ENCODE results near the gene ADH6.
"Not testable (repeated sequence)": the region's sequence is repeated elsewhere in the genome, so short reads cannot be mapped to it uniquely, and the experiment has no call there.

The ADH6 gene

DNA sequence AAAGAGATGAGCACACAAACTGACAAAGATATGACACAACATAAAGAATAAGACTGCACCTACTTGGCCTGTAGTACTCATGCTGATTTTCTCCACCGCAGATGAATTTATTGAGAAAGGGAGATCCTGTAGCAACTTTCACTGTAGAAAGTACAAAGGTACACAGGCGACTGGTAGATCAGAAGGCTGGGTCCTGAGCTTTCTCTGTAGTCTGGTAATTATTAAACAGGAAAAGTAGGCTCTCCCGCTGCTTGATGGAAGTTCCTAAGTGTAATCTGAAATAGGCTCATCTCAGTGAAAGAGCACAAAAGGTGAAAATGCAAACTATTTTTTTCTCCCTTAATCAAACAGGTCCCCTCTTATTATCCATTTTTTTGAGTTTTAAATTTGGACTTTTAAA lies at the start of gene ADH6:
Gene ADH6 (minus strand): TSS at position 175 of the 400 bp plus-strand sequence. CDS start 94 bp downstream, at position 81.
- DNase-seq = no peak

- DNase-seq = no peak
Observed at GRCh38 chr4:99264927-99265326, 45.9 kb upstream of the ADH6 start.

- DNase-seq = no peak
Observed at GRCh38 chr4:99252746-99253145, 33.7 kb upstream of the ADH6 start.

DNA sequence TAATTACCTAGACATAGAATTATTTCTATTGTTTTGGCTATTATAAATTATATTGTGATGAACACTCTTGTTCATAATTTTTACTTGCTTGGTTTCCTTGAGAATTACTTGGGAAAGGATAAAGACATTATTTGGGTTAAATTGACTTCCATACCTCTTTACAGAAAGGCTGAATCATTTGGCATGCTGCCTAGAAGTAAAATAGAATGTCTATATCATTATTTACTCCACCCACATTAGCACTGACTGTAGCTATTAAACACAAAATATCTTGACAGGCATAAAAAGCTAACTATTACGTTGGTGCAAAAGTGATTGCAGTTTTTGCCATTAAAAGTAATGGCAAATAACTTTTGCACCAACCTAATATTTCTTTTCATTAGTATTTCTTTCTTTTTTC lies 29.7 kb upstream of the ADH6 start:
- DNase-seq = no peak

- DNase-seq = no peak
Observed at GRCh38 chr4:99235955-99236354, 16.9 kb upstream of the ADH6 start.

DNA sequence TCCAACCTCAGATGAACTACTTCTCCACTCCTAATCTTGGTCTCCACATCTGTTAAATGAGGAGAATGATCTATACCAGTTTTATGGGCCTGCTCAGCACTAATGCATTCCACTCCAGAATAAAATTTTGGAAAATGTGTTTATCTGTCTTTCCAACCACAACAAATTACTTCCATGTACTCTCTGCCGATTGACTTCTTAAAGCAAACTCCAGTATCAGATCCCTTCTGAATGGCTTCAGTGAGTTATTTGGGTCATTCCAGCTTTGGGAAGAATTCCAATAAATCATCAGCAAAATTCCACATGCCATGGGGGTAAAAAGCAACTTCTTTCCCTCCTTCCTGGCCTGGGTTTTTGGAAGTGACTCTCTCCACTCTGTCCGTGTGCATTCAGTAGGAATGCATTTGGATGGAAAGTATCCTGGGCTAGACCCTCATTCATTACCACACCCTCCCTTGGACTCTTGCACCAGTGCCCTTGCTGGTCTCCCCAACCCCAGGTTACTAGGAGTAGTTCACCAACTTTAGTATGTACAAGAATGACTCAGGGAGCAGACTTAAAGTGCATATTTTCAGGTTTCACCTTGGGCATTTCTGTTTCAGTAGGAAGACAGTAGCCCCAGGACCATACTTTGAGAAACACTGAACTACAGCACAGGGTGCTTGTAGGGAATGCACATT lies 15.4 kb upstream of the ADH6 start:
- DNase-seq = no peak

- DNase-seq = not testable (repeated sequence)
Observed at GRCh38 chr4:99233397-99233796, 14.4 kb upstream of the ADH6 start.

DNA sequence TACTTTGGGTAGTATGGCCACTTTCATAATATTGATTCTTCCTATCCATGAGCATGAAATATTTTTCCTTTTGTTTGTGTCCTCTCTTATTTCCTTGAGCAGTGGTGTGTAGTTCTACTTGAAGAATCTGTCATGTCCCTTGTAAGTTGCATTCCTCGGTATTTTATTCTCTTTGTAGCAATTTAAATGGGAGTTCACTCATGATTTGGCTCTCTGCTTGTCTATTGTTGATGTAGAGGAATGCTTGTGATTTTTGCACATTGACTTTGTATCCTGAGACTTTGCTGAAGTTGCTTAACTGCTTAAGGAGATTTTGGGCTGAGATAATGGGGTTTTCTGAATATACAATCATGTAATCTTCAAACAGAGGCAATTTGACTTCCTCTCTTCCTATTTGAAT lies 9.7 kb upstream of the ADH6 start:
- not testable (repeated sequence) for DNase-seq

DNA sequence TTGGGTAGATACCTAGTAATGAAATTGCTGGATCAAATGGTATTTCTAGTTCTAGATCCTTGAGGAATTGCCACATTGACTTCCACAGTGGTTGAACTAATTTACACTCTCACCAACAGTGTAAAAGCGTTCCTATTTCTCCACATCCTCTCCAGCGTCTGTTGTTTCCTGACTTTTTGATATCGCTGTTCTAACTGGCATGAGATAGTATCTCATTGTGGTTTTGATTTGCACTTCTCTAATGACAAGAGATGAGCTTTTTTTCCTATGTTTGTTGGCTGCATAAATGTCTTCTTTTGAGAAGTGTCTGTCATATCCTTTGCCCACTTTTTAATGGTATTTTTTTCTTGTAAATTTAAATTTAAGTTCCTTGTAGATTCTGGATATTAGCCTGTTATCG lies 8.6 kb upstream of the ADH6 start:
- DNase-seq = not testable (repeated sequence)

DNA sequence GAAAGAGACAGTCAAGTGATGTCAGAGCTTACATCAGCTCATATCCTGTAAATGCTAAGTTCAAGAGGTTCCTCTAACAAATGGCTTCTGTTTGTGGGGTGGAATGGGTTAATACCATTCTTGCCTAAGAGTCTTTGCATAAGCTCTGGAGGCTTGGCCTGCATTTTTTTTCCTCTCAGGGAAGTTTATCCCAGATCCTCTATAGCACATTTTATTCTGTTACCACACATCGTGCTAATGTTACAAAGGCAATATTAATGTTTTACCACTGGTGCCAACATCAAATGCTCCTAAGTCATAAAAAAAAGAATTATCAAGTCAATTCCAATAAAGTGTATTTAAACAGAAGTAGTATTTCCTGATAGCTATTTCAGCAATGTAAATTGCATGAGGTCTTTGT lies 2.9 kb upstream of the ADH6 start:
- no peak for DNase-seq

DNA sequence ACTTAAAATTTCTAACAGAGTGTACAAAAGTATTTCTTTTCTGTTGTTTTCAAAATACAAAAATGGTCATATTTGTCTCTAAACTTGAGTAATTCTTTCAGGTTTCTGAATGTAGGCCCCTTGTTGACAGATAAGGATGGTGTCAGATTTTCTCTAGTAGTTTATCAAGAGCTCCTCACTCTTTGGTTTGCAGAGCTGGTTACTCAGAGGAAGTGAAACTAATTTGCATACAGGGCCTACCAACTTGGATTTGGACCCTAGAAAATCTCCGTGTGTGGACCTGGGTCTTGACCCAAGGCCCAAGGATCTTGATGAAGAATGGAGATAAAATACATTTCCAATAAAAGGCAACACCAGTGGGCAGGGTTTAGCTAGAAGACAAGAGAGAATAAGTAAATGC lies 433 bp upstream of the ADH6 start:
- no peak for DNase-seq

GRCh38 chr4:99215521-99215920 lies 3.5 kb downstream of the ADH6 start:
- DNase-seq = no peak

DNA sequence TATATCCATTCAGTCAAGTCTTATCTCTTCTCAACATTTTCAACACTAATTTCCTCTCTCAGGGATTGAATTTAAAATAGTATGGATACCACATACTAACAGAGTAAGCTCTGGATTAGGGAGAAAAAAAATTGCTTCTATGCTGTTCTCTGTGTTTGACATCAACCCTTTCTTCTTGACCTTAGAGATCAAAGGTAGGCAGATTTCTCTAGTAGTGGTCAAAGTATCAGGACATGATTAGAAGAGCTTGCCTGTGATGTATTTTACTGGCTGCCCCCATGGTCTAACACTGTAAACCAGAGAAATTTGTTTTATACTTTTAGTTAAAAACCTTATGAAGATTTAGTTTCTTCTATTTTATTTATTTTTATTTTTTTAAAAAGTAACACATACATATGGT lies 8.3 kb downstream of the ADH6 start:
- no peak for DNase-seq

- no peak for DNase-seq
Observed at GRCh38 chr4:99209671-99210070, 9.4 kb downstream of the ADH6 start.

GRCh38 chr4:99208719-99209075 lies 10.3 kb downstream of the ADH6 start:
- no peak for DNase-seq

- DNase-seq = no peak
Observed at GRCh38 chr4:99207911-99208718, 10.9 kb downstream of the ADH6 start.

DNA sequence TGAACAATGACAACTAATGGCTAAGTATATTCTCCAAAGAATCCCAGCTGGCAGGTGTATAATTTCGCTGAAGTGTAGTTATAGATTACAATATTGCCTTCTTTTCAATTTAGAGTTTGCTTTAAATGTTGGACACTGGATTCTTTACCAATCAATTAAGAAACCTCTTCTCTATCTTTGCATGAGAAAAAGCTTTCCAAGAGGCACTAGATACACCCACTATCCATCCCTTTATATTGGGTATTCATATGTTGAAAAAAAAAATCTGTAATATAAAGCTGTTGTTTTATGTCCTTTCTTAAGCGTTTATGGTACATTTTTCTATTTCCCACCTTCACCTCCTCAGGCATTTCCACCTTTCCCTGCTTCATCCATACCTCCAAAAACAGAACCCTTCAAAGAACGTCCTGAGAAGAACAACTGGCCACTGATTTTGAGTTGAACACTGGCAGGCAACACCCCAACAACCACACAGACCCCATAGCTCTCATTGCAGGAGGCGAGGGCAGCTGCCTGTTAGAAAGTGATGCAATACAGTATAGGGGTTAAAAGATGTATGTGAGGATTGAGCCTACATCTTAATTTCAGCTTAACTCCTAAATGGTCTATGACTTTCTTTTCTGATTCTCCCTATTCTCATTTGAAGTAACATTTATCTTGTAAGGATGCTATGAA lies 11.8 kb downstream of the ADH6 start:
- DNase-seq = no peak

GRCh38 chr4:99205153-99205979 lies 13.7 kb downstream of the ADH6 start:
- no peak for DNase-seq

DNA sequence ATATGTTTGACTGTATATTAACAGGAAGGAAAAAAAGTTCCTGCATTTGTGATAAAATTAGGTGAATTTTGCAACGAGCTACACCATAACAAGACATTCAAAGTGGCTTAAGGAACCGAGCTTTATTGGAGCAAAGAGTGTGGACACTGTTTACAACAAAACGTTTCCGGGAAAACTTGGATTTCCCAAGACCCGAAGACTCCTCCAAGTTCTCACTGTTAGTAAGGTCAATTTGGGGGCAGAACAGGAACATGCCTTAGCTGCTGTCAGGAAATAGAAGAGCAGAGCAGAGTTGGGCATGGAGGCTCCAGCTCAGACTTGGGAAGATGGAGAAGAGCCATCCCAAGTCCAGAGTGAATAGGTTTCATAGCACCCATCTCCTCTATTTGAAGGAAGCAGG lies 16.5 kb downstream of the ADH6 start:
- DNase-seq = no peak

- DNase-seq = no peak
Observed at GRCh38 chr4:99202094-99202493, 17.0 kb downstream of the ADH6 start.

GRCh38 chr4:99201690-99202089 lies 17.4 kb downstream of the ADH6 start:
- no peak for DNase-seq

DNA sequence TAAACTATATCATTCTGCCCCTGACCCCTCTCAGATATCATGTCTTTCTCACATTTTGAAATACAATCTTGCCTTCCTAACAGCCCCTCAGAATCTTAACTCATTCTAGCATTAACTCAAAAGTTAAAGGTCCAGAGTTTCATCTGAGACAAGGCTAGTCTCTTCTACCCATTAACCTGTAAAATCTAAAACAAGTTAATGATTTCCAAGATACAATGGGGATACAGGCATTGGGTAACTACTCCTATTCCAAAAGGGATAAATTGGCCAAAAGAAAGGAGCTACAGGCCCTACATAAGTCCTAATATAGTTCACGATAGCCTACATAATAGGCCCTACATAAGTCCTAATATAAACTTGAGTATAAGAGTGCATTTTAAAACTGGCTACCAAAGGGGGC lies 18.9 kb downstream of the ADH6 start:
- no peak for DNase-seq
